DMS153 (cell line): ENCODE results near the gene LDB1.

ENCODE experiments used
- DNase-seq: peaks from one replicate; lab custom pipeline; 2025; lab: John Stamatoyannopoulos, UW

Gene LDB1

GRCh38 chr10:102064503-102064867 lies 55.7 kb downstream of the LDB1 start:
- no peak for DNase-seq

GRCh38 chr10:102059987-102060386 lies 60.2 kb downstream of the LDB1 start:
- no peak for DNase-seq
